ENCODE results near the gene ASPDH. TPM values are rescaled to one million over a fixed set of nuclear protein-coding genes. Genes with fewer than 3 reads are reported as not detected.

ASPDH gene
- polyA plus RNA-seq, 3 donors: not detected

DNA sequence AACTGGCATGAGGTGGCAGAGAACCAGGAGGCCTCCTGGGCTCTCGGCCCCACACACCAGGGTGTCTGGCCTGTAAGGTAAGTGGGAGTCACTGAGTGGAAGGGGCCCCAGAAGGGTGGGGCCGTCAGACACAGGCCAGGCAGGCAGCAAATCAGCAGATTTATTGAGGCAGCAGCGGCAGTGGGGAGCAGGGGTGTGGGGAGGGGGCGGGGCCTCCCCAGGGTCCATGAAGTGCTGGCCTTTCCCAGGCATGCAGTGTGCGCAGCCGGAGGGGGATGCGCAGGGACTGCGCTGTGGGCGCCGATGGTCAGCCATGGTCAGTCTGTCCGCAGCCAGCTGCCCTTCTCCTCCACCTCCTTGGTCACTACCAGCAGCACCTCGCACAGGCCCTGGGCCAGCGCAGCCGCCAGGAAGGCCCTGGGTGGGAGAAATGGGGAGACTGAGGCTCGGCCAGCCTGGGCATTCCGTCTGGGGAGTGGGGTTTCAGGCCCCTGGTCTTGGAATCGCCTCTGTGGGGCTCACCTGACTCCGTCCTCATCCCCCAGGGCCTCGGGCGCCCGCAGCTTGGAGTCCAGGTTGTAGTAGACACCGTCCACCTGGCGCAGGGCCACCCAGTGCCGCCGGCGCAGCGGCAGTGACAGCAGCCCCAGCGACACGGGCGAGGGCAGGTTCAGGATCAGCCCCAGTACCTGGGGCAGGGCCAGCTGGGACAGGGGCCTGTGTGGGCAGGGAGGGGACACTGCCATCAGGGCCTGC lies 7.7 kb downstream of the ASPDH start:
- Mint-ChIP-seq H3K36me3 (peaks cover 13% of the 10 kb centered on the region in 2 donors), H3K4me3 (no peak overlapping the region), H3K4me1 (peaks cover 9% of the 10 kb centered on the region), H3K27ac (no peak overlapping the region), H3K27me3 (ENCODE audit: low read depth in 3 of 3) (peaks cover 0 to 5% (median 2%) of the 10 kb centered on the region in 3 donors), H3K9me3 (no peaks in the 10 kb centered on the region)
- Histone ChIP-seq H3K4me2 (replicated peaks; ENCODE audit: extremely low read depth, low read length, poor library complexity, severe bottlenecking) (no peak overlapping the region), H2AFZ (ENCODE audit: insufficient read depth, low read depth, low read length, poor library complexity, severe bottlenecking) (no peak overlapping the region), H3K4me3 (replicated peaks in 1 of 3; ENCODE audit: low read depth in 2 of 3, low read length in 3 of 3) (no peak overlapping the region), H3K27ac (ENCODE audit: low read depth in 1 of 2, low read length in 2 of 2) (no peak overlapping the region), H4K20me1 (ENCODE audit: insufficient read depth, low read length) (no peaks in the 10 kb centered on the region), H3K79me2 (ENCODE audit: insufficient read depth, low read length) (peaks cover 4% of the 10 kb centered on the region), H3K27me3 (ENCODE audit: control insufficient read depth in 2 of 2, insufficient read depth in 2 of 2, low read length in 2 of 2) (no peaks in the 10 kb centered on the region), H3K9me3 (replicated peaks in 1 of 2; ENCODE audit: control insufficient read depth in 1 of 2, insufficient read depth in 1 of 2, low read length in 2 of 2) (no peaks in the 10 kb centered on the region), H3K4me1 (ENCODE audit: control insufficient read depth in 1 of 2, insufficient read depth in 2 of 2, low read length in 2 of 2) (peaks cover 8 to 10% of the 10 kb centered on the region in 2 donors), H3K9ac (ENCODE audit: insufficient read depth, low read length, poor library complexity, severe bottlenecking) (no peak overlapping the region), H3K36me3 (replicated peaks in 1 of 2; ENCODE audit: control insufficient read depth in 1 of 2, insufficient read depth in 2 of 2, low read length in 2 of 2) (no peaks in the 10 kb centered on the region)
- DNase-seq: no peak
- TF ChIP-seq, protein P1, sequence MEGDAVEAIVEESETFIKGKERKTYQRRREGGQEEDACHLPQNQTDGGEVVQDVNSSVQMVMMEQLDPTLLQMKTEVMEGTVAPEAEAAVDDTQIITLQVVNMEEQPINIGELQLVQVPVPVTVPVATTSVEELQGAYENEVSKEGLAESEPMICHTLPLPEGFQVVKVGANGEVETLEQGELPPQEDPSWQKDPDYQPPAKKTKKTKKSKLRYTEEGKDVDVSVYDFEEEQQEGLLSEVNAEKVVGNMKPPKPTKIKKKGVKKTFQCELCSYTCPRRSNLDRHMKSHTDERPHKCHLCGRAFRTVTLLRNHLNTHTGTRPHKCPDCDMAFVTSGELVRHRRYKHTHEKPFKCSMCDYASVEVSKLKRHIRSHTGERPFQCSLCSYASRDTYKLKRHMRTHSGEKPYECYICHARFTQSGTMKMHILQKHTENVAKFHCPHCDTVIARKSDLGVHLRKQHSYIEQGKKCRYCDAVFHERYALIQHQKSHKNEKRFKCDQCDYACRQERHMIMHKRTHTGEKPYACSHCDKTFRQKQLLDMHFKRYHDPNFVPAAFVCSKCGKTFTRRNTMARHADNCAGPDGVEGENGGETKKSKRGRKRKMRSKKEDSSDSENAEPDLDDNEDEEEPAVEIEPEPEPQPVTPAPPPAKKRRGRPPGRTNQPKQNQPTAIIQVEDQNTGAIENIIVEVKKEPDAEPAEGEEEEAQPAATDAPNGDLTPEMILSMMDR (IDR thresholded peaks at IDR 0.05): no peak
- WGBS (ENCODE audit: insufficient coverage): 99% methylated on average over 24 of the region's 30 CpGs
- intact Hi-C loops (cut with micrococcal nuclease): no loop called here

DNA sequence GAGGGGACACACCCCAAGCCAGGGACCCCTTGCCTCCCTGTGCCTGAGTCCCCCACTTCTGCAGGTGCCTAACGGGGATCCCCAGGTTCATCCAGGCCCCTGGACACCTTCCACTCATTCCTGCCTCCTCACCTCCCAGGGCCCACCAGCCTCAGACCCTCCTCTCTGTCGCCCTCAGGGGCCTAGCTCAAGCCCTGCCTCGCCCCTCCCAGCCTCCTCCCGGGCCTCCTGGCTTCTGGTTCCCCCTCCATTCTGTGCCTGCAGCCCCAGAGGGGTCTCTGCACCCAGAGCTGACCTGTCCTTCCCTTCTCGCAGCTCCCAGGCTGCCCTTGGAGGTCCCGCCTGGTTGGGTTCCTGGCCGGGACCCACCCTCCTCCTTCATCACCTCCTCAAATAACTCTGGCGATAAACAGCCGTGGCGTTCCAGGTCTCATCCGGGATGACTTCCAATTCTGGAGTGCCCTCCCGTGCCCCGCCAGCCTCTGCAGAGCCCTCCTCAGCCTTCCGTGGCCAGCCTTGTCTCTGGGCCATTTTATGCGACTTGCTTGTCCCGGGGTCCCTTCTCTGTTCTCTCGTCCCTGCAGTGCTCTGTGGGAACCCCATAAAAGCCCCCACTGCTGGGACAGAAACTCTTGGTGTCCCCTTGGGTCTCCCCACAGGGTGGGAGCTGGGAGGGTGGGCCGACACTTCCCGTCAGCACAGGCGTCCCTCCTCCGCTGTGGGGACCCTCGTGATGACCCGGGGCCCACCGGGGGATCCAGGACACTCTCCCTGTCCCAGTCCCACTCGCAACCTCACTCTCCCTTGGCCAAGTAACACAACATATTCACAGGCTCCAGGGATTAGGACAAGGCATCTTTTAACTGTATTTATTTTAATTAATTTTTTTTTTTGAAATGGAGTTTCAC lies 11.9 kb downstream of the ASPDH start:
- no peak for DNase-seq
- H3K36me3 ChIP-seq (replicated peaks in 1 of 2; ENCODE audit: control insufficient read depth in 1 of 2, insufficient read depth in 2 of 2, low read length in 2 of 2): no peaks in the 10 kb centered on the region
- WGBS (ENCODE audit: insufficient coverage): 87% methylated on average over 13 of the region's 25 CpGs

More for the DNA sequence above, 11.9 kb downstream of the ASPDH start:
- no peak overlapping the region for H2AFZ ChIP-seq (ENCODE audit: insufficient read depth, low read depth, low read length, poor library complexity, severe bottlenecking)
- no peaks in the 10 kb centered on the region for H3K27me3 ChIP-seq (ENCODE audit: control insufficient read depth in 2 of 2, insufficient read depth in 2 of 2, low read length in 2 of 2)
- H3K4me1 ChIP-seq (ENCODE audit: control insufficient read depth in 1 of 2, insufficient read depth in 2 of 2, low read length in 2 of 2): no peaks in the 10 kb centered on the region
- intact Hi-C loops (cut with micrococcal nuclease): no loop called here
- Mint-ChIP-seq H3K36me3 (peaks cover 4 to 6% of the 10 kb centered on the region in 2 donors), H3K27ac (no peak overlapping the region), H3K4me1 (no peaks in the 10 kb centered on the region), H3K27me3 (ENCODE audit: low read depth in 3 of 3) (peaks cover 0 to 2% (median 2%) of the 10 kb centered on the region in 3 donors), H3K9me3 (no peaks in the 10 kb centered on the region), H3K4me3 (no peak overlapping the region)
- H3K9ac ChIP-seq (ENCODE audit: insufficient read depth, low read length, poor library complexity, severe bottlenecking): no peak overlapping the region
- no peaks in the 10 kb centered on the region for H3K79me2 ChIP-seq (ENCODE audit: insufficient read depth, low read length)
- H3K9me3 ChIP-seq (replicated peaks in 1 of 2; ENCODE audit: control insufficient read depth in 1 of 2, insufficient read depth in 1 of 2, low read length in 2 of 2): no peaks in the 10 kb centered on the region
- H3K4me2 ChIP-seq (replicated peaks; ENCODE audit: extremely low read depth, low read length, poor library complexity, severe bottlenecking): no peak overlapping the region
- H3K27ac ChIP-seq (ENCODE audit: low read depth in 1 of 2, low read length in 2 of 2): no peak overlapping the region
- H3K4me3 ChIP-seq (replicated peaks in 1 of 3; ENCODE audit: low read depth in 2 of 3, low read length in 3 of 3): no peak overlapping the region
- no peaks in the 10 kb centered on the region for H4K20me1 ChIP-seq (ENCODE audit: insufficient read depth, low read length)
- TF ChIP-seq, protein P1 (IDR thresholded peaks at IDR 0.05): no peak
